CD14-positive monocyte (primary cell): ENCODE data around the gene CLEC4G. TPM values are rescaled to one million over a fixed set of nuclear protein-coding genes. Genes with fewer than 3 reads are reported as not detected.

Experiments used
- DNase-seq, 3 donors: peaks; one replicate each; pipeline ENCODE4 v3.0.0-alpha.2; 2011 to 2022
- H2AFZ ChIP-seq: 2 replicates; pipeline ENCODE4 v1.6.0; 2012; ENCODE audit warnings: mild to moderate bottlenecking, low read depth, low read length, inconsistent platforms; ENCODE audit not compliant: insufficient read depth, poor library complexity, severe bottlenecking
- H3K27ac ChIP-seq, 2 donors: 1 replicate in 1 of 2; 2 replicates in 1 of 2; pipeline ENCODE4 v1.5.1; 2012 to 2013; ENCODE audit warnings: low read length in 2 of 2, control low read depth in 1 of 2, inconsistent platforms in 1 of 2, low read depth in 1 of 2, mild to moderate bottlenecking in 1 of 2
- H3K27me3 ChIP-seq, 2 donors: one replicate each; pipeline versions ENCODE4 v1.6.0 to v1.6.1; 2011 to 2013; ENCODE audit warnings: low read length in 2 of 2; ENCODE audit not compliant: control insufficient read depth in 2 of 2, insufficient read depth in 2 of 2
- H3K36me3 ChIP-seq, 2 donors: replicated peaks in 1 of 2; 1 replicate in 1 of 2; 2 replicates in 1 of 2; pipeline versions ENCODE4 v1.5.1 to v1.6.1; 2012 to 2013; ENCODE audit warnings: low read length in 2 of 2, control low read depth in 1 of 2, inconsistent platforms in 1 of 2, mild to moderate bottlenecking in 1 of 2; ENCODE audit not compliant: insufficient read depth in 2 of 2, control insufficient read depth in 1 of 2
- H3K4me1 ChIP-seq, 2 donors: 1 replicate in 1 of 2; 2 replicates in 1 of 2; pipeline versions ENCODE4 v1.5.1 to v1.6.1; 2012 to 2013; ENCODE audit warnings: low read length in 2 of 2, control low read depth in 1 of 2, inconsistent platforms in 1 of 2, mild to moderate bottlenecking in 1 of 2, moderate library complexity in 1 of 2; ENCODE audit not compliant: insufficient read depth in 2 of 2, control insufficient read depth in 1 of 2
- H3K4me2 ChIP-seq: replicated peaks from 2 replicates; pipeline ENCODE3; 2012; ENCODE audit warnings: low read length, moderate library complexity, mild to moderate bottlenecking; ENCODE audit not compliant: poor library complexity, severe bottlenecking; ENCODE audit errors: extremely low read depth
- H3K4me3 ChIP-seq, 3 experiments: fragments of 200-600 bp in 1 of 3; sonication (generic) in 1 of 3; replicated peaks in 1 of 3; 1 replicate in 2 of 3; 2 replicates in 1 of 3; pipeline ENCODE4 v1.5.1; 2011 to 2013; ENCODE audit warnings: low read length in 3 of 3, mild to moderate bottlenecking in 3 of 3, control low read depth in 2 of 3, low read depth in 2 of 3, inconsistent platforms in 1 of 3, moderate library complexity in 1 of 3
- H3K79me2 ChIP-seq: 2 replicates; pipeline ENCODE4 v1.6.0; 2012; ENCODE audit warnings: mild to moderate bottlenecking, control low read depth, inconsistent platforms, low read length, moderate library complexity; ENCODE audit not compliant: insufficient read depth
- H3K9ac ChIP-seq: 2 replicates; pipeline ENCODE4 v1.6.0; 2017; ENCODE audit warnings: low read length, mild to moderate bottlenecking; ENCODE audit not compliant: insufficient read depth, poor library complexity, severe bottlenecking
- H3K9me3 ChIP-seq, 2 donors: replicated peaks in 1 of 2; 1 replicate in 1 of 2; 2 replicates in 1 of 2; pipeline versions ENCODE4 v1.5.1 to v1.6.1; 2012 to 2013; ENCODE audit warnings: low read length in 2 of 2, control low read depth in 1 of 2; ENCODE audit not compliant: control insufficient read depth in 1 of 2, insufficient read depth in 1 of 2
- H4K20me1 ChIP-seq: 2 replicates; pipeline ENCODE4 v1.6.0; 2012; ENCODE audit warnings: mild to moderate bottlenecking, low read length, control low read depth, moderate library complexity; ENCODE audit not compliant: insufficient read depth
- H3K27ac Mint-ChIP-seq, 7 donors: one replicate each; pipeline ENCODE4 v1.8.0; 2020; ENCODE audit warnings: mild to moderate bottlenecking in 7 of 7, mixed read lengths in 7 of 7, moderate library complexity in 6 of 7, inconsistent platforms in 2 of 7
- H3K27me3 Mint-ChIP-seq, 3 donors: one replicate each; pipeline ENCODE4 v1.8.0; 2021 to 2022; ENCODE audit warnings: low read depth in 3 of 3, mild to moderate bottlenecking in 3 of 3, mixed read lengths in 3 of 3, moderate library complexity in 3 of 3, inconsistent platforms in 1 of 3
- H3K36me3 Mint-ChIP-seq, 2 donors: one replicate each; pipeline ENCODE4 v1.8.0; 2020; ENCODE audit warnings: mixed read lengths in 2 of 2, inconsistent platforms in 1 of 2, mild to moderate bottlenecking in 1 of 2
- H3K4me1 Mint-ChIP-seq: one replicate; pipeline ENCODE4 v1.8.0; 2020; ENCODE audit warnings: mild to moderate bottlenecking, mixed read lengths
- H3K4me3 Mint-ChIP-seq, 2 donors: one replicate each; pipeline ENCODE4 v1.8.0; 2020; ENCODE audit warnings: mild to moderate bottlenecking in 2 of 2, mixed read lengths in 2 of 2, moderate library complexity in 1 of 2
- H3K9me3 Mint-ChIP-seq, 7 donors: one replicate each; pipeline ENCODE4 v1.8.0; 2020 to 2022; ENCODE audit warnings: mixed read lengths in 7 of 7, mild to moderate bottlenecking in 6 of 7, moderate library complexity in 6 of 7, inconsistent platforms in 2 of 7
- WGBS: methylation state at CpG from one replicate; pipeline ENCODE4 v1.1.5; 2013; ENCODE audit warnings: missing lambda C conversion rate; ENCODE audit not compliant: insufficient coverage; 5-methylcytosine and 5-hydroxymethylcytosine counted together
- intact Hi-C, 2 donors: fragments of 100-400 bp; cut with micrococcal nuclease; formaldehyde crosslinking; loops; one replicate each; pipeline versions ENCODE4 v1.15.0 to v1.15.1; 2023
- polyA plus RNA-seq, 3 donors: library from polyadenylated mRNA; depleted of rRNA in 1 of 3; unstranded in 2 of 3; stranded (reverse) in 1 of 3; fragments of 300-500 nt in 2 of 3; fragments of >200 nt in 1 of 3; fragmentation: Illumina TruSeq in 2 of 3; gene quantifications; 1 replicate in 2 of 3; 2 replicates in 1 of 3; pipeline ENCODE4 v1.2.3, GENCODE V29; 2012 to 2021
- TF ChIP-seq, protein P1 (sequence below): fragments of 200-600 bp; IDR thresholded peaks from one replicate; pipeline ENCODE4 v1.8.0; 2022; ENCODE audit warnings: antibody characterized with exemption, mild to moderate bottlenecking

CLEC4G gene
- polyA plus RNA-seq, 3 donors = 4.7 to 7.9 (median 7.1) TPM

- peaks cover 29 to 44% of the 10 kb centered on the region in 2 donors for H3K9me3 ChIP-seq
- no peaks in the 10 kb centered on the region for H3K36me3 ChIP-seq
- Mint-ChIP-seq H3K4me1 (peaks cover 12% of the 10 kb centered on the region), H3K36me3 (peaks cover 2 to 6% of the 10 kb centered on the region in 2 donors), H3K27ac (no peak overlapping the region), H3K4me3 (no peak overlapping the region), H3K27me3 (peaks cover 2 to 5% (median 4%) of the 10 kb centered on the region in 3 donors), H3K9me3 (peaks cover 25 to 47% (median 38%) of the 10 kb centered on the region in 7 donors)
- no peaks in the 10 kb centered on the region for H3K27me3 ChIP-seq
- H4K20me1 ChIP-seq = no peaks in the 10 kb centered on the region
- no peaks in the 10 kb centered on the region for H3K4me1 ChIP-seq
- no peak overlapping the region for H3K27ac ChIP-seq
- no peak overlapping the region for H3K9ac ChIP-seq
- no peak overlapping the region for H2AFZ ChIP-seq
- no peak for DNase-seq
- H3K4me2 ChIP-seq = no peak overlapping the region
- no peaks in the 10 kb centered on the region for H3K79me2 ChIP-seq
- H3K4me3 ChIP-seq = no peak overlapping the region
- WGBS = no CpG with 5 or more reads among the region's 1 CpG
- TF ChIP-seq, protein P1, sequence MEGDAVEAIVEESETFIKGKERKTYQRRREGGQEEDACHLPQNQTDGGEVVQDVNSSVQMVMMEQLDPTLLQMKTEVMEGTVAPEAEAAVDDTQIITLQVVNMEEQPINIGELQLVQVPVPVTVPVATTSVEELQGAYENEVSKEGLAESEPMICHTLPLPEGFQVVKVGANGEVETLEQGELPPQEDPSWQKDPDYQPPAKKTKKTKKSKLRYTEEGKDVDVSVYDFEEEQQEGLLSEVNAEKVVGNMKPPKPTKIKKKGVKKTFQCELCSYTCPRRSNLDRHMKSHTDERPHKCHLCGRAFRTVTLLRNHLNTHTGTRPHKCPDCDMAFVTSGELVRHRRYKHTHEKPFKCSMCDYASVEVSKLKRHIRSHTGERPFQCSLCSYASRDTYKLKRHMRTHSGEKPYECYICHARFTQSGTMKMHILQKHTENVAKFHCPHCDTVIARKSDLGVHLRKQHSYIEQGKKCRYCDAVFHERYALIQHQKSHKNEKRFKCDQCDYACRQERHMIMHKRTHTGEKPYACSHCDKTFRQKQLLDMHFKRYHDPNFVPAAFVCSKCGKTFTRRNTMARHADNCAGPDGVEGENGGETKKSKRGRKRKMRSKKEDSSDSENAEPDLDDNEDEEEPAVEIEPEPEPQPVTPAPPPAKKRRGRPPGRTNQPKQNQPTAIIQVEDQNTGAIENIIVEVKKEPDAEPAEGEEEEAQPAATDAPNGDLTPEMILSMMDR = no peak
- intact Hi-C loops = no loop called here
Measured at GRCh38 chr19:7759156-7759555, 27.2 kb upstream of the CLEC4G start.

DNA sequence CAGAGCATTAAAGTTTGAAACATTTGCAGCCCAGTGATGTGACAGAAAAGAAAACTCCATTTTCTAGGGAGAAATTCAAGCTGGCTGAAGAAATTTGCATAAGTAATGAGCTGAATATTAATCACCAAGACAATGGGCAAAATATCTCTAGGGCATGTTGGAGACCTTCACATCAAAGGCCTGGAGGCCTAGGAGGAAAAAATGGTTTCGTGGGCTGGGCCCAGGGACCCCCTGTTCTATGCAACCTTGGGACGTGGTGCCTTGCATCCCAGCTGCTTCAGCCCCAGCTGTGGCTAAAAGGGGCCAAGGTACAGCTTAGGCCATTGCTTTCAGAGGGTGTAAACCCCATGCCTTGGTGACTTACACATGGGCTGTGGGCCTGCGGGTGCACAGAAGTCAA lies 25.4 kb upstream of the CLEC4G start:
- H3K79me2 ChIP-seq = no peaks in the 10 kb centered on the region
- Mint-ChIP-seq H3K4me3 (no peak overlapping the region), H3K36me3 (peaks cover 2 to 6% of the 10 kb centered on the region in 2 donors), H3K9me3 (peaks cover 25 to 47% (median 38%) of the 10 kb centered on the region in 7 donors), H3K27me3 (peaks cover 0 to 4% (median 2%) of the 10 kb centered on the region in 3 donors), H3K27ac (peak overlapping the region in 1 of 7 donors; percentile 41), H3K4me1 (peaks cover 1% of the 10 kb centered on the region)
- peaks cover 29 to 44% of the 10 kb centered on the region in 2 donors for H3K9me3 ChIP-seq
- H3K4me3 ChIP-seq = no peak overlapping the region
- H2AFZ ChIP-seq = no peak overlapping the region
- TF ChIP-seq, protein P1 = no peak
- H3K4me1 ChIP-seq = no peaks in the 10 kb centered on the region
- H3K9ac ChIP-seq = no peak overlapping the region
- H3K36me3 ChIP-seq = no peaks in the 10 kb centered on the region
- DNase-seq = no peak
- 93% methylated on average over 3 of the region's 3 CpGs for WGBS
- H3K4me2 ChIP-seq = no peak overlapping the region
- intact Hi-C loops = no loop called here
- H3K27ac ChIP-seq = no peak overlapping the region
- H4K20me1 ChIP-seq = no peaks in the 10 kb centered on the region
- H3K27me3 ChIP-seq = no peaks in the 10 kb centered on the region
